HG02763 (cell line): ENCODE measurements around the gene JAKMIP1.
"Not testable (repeated sequence)": the region's sequence is repeated elsewhere in the genome, so short reads cannot be mapped to it uniquely, and the experiment has no call there.

ENCODE experiments used
- ATAC-seq: cut with Tn5 transposase; IDR thresholded peaks from one replicate; pipeline ENCODE4 v1.9.1; 2021; ENCODE audit warnings: mild to moderate bottlenecking, moderate library complexity; ENCODE audit not compliant: unreplicated experiment

JAKMIP1 gene

GRCh38 chr4:6229671-6230501 lies 29.5 kb upstream of the JAKMIP1 start:
- ATAC-seq: no peak

- ATAC-seq: no peak
These were observed 28.7 kb upstream of the JAKMIP1 start for GRCh38 chr4:6229095-6229494.

GRCh38 chr4:6228158-6229067 lies 28.1 kb upstream of the JAKMIP1 start:
- no peak for ATAC-seq

- ATAC-seq: no peak
These were observed 27.2 kb upstream of the JAKMIP1 start for GRCh38 chr4:6227412-6228157.

DNA sequence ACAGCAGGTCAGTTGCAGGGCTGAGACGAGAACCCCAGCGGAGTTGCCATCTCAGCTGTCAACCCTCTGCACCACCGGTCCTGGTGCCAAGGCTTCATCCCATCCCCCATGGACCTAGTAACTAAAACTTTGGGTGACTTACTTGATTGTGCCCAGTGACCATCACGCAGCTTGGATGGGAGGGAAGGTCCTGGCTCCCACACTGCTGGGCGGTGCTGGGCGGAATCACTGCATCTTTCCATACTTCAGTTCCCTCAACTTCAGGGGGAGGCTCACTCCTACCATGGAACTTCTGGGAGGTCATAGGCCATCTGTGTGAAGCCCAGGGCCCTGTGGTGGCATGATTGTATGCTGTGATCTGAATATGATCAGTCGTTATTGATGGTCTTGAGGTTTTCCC lies 26.2 kb upstream of the JAKMIP1 start:
- no peak for ATAC-seq

GRCh38 chr4:6225469-6225868 lies 25.1 kb upstream of the JAKMIP1 start:
- no peak for ATAC-seq

DNA sequence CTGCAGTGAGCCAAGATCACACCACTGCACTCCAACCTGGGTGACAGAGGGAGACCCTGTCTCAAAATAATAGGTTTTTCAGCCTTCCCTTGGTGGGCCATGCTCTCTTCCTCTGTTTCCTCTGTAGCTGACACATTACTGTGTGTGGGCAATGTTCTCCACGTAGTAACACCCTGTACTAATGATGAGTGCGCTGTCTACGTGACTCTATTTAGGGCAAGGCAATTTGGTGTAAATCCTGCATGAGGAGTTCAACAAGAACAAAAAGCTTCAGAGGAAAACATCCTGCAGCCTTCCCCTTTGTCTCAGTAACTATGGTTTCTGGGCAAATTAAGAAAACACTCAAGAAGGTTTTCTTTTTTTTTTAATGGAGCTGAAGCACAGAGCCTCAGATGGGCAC lies 24.4 kb upstream of the JAKMIP1 start:
- ATAC-seq: no peak

GRCh38 chr4:6222761-6223292 lies 22.5 kb upstream of the JAKMIP1 start:
- no peak for ATAC-seq

GRCh38 chr4:6221851-6222760 lies 21.8 kb upstream of the JAKMIP1 start:
- no peak for ATAC-seq

- ATAC-seq: no peak
These were observed 21.0 kb upstream of the JAKMIP1 start for GRCh38 chr4:6221301-6221850.

- peak; percentile 71 for ATAC-seq
These were observed 17.5 kb upstream of the JAKMIP1 start for GRCh38 chr4:6217716-6218381.

DNA sequence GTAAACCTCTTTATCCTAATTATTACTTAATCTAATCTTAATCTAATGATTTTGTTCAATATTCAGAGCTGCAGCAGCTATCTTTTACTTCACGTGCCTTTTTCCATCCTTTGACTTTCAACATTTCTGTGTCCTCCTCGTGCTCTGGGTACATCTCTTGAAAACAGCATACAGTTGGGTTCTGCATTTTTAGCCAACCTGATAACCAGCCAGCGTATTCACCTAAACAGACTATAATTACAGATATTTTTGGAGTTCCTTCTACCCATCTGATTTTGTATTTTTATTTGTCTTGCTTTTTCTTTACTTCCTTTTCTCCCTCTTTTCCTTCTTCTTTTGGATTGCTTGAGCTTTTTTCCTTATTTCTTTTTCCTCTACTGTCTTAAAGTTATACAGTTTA lies 16.2 kb upstream of the JAKMIP1 start:
- no peak for ATAC-seq

DNA sequence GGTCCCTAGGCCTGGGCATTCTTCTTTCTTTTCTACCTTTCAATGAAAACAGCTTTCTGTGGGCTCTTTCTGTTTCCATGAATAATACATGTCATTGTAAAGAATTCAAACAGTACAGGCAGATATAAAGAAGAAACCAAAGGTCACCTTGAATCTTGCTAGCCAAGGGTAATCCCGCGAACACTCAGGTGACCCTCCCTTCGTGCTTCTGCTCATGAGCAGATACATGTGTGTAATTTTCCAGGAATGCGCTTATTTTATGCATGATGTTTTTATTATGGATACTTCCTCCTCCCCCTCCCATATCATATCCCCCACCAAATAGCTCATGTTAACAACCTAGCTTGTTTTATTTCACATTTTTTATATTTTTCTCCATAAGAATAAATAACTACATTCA lies 9.6 kb upstream of the JAKMIP1 start:
- ATAC-seq: no peak

DNA sequence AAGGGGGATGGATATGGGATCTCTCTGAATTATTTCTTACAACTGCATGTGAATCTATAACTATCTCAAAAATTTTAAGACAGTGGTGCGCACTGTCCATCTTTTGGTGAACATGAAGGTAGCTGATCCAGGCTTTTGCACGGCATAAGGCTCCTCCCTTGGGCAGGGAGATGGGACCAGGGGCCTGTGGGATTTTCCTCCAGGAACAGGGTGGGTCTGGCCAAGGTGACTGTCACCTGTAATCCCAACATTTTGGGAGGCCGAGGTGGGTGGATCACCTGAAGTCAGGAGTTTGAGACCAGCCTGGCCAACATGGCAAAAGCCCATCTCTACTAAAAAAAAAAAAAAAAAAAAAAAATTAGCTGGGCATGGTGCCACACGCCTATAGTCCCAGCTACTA lies 8.9 kb upstream of the JAKMIP1 start:
- not testable (repeated sequence) for ATAC-seq

GRCh38 chr4:6208416-6208815 lies 8.1 kb upstream of the JAKMIP1 start:
- no peak for ATAC-seq

DNA sequence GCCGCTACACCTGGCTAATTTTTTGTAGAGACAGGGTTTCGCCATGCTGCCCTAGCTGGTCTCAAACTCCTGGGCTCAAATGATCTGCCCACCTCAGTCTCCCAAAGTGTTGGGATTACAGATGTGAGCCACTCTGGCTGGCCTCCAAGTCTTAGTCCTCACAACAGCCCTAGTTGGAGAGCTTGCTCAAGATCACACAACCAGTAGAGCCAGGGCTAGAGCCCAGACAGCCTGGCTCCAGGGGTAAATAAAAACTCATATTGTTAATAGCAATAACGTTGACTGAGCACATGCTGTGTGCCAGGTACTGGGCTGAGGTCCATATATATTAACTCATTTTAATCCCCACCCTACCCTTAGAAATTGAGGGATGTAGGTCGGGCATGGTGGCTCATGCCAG lies 7.3 kb upstream of the JAKMIP1 start:
- no peak for ATAC-seq

DNA sequence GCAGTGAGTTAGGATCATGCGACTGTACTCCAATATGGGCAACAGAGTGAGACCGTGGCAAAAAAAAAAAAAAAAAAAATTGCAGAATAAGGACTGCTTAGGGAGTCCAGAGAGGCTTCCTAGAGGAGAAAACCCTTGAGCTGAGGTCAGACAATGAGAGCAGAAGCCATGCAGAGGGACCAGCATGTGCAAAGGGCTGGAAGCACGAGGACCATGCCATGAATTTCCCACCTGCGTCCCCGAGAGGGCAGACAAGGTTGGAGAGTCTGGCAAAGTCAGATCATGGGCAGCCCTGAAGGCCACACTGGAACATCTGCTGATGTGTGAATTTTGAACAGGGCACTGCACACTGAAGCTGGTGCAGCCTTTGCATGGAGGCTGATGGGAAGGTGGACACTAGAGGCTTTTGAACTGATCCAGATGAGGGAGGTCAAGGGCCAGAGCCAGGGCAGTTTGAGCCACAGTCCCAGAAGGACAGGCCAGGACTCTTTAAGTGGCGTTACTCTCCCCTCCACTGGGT lies 6.5 kb upstream of the JAKMIP1 start:
- ATAC-seq: no peak

DNA sequence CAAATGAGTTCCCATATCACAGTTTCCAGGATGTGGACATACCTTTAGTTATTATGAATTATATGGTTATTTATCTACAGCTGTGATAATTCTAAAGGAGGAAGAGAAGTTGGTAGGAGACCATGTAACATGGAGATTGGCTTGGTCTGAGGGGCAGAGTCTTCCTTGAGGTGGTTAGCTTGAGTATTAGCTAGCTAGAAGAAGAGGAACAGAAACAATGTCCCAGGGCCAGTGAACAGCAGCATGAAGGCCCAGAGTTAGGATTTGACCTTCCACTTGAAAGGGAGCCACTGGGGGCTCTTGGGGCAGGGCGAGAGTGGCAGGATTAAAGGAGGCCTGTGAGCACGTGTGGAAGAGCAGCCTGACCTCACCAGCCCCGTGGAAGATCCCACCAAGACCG lies 5.6 kb upstream of the JAKMIP1 start:
- ATAC-seq: no peak

GRCh38 chr4:6205567-6205931 lies 5.2 kb upstream of the JAKMIP1 start:
- no peak for ATAC-seq
